PC-3 (cell line): ENCODE results near the gene ROBO2. TPM values are rescaled to one million over a fixed set of nuclear protein-coding genes. Genes with fewer than 3 reads are reported as not detected.

ENCODE experiments used
- ATAC-seq: fragments of 200-7000 bp; cut with Tn5 transposase; 2 replicates; pipeline ENCODE4 v1.9.1; 2020; ENCODE audit warnings: mild to moderate bottlenecking, moderate library complexity
- BruUV-seq: library from RNA; stranded (reverse); fragments of 400-500 nt; replicated peaks from 2 replicates; lab custom pipeline; 2021; lab: Mats Ljungman, UMichigan
- CTCF ChIA-PET: fragments of 300-600 bp; sonication (Branson Sonifier 250); formaldehyde crosslinking; loops from one replicate; lab custom pipeline; 2022; ENCODE audit warnings: antibody characterized with exemption; lab: Charles Lee
- POLR2A ChIA-PET: fragments of 300-600 bp; sonication (Branson Sonifier 250); formaldehyde crosslinking; loops from one replicate; lab custom pipeline; 2022; ENCODE audit warnings: antibody characterized with exemption; ENCODE audit not compliant: unreplicated experiment; lab: Charles Lee
- DNase-seq: peaks from one replicate; pipeline ENCODE4 v3.0.0-alpha.2; 2015
- H2AFZ ChIP-seq: fragments of 300-600 bp; sonication (generic); 2 replicates; pipeline ENCODE4 v1.6.0; 2016; ENCODE audit warnings: antibody characterized with exemption, low read length
- H3F3A ChIP-seq: fragments of 300-600 bp; sonication (generic); one replicate; pipeline ENCODE4 v1.6.0; 2017; ENCODE audit warnings: antibody characterized with exemption, low read length, control low read depth, mild to moderate bottlenecking; ENCODE audit not compliant: unreplicated experiment
- H3K27ac ChIP-seq: fragments of 300-600 bp; sonication (generic); 2 replicates; pipeline ENCODE4 v1.5.1; 2016; ENCODE audit warnings: mild to moderate bottlenecking, low read length
- H3K27me3 ChIP-seq: fragments of 300-600 bp; sonication (generic); 2 replicates; pipeline ENCODE4 v1.6.1; 2016; ENCODE audit warnings: low read length, mixed read lengths
- H3K36me3 ChIP-seq: fragments of 300-600 bp; sonication (generic); 2 replicates; pipeline ENCODE4 v1.6.1; 2016; ENCODE audit warnings: low read depth, mixed run types, low read length, mixed read lengths
- H3K4me1 ChIP-seq: fragments of 300-600 bp; sonication (generic); 2 replicates; pipeline ENCODE4 v1.5.1; 2016; ENCODE audit warnings: low read length; ENCODE audit not compliant: insufficient read depth
- H3K4me2 ChIP-seq: fragments of 300-600 bp; sonication (generic); 2 replicates; pipeline ENCODE4 v1.6.0; 2016; ENCODE audit warnings: low read length
- H3K4me3 ChIP-seq: fragments of 300-600 bp; sonication (generic); 2 replicates; pipeline ENCODE4 v1.5.1; 2016; ENCODE audit warnings: mild to moderate bottlenecking, low read length, mixed read lengths
- H3K79me2 ChIP-seq: fragments of 300-600 bp; sonication (generic); 2 replicates; pipeline ENCODE4 v1.6.1; 2017; ENCODE audit warnings: low read length, mixed read lengths
- H3K9ac ChIP-seq: fragments of 300-600 bp; sonication (generic); 2 replicates; pipeline ENCODE4 v1.6.0; 2016; ENCODE audit warnings: mild to moderate bottlenecking, low read length
- H3K9me2 ChIP-seq: fragments of 300-600 bp; sonication (generic); replicated peaks from 2 replicates; pipeline ENCODE4 v1.6.1; 2016; ENCODE audit warnings: mixed run types, low read length, mixed read lengths
- H3K9me3 ChIP-seq: fragments of 300-600 bp; sonication (generic); 2 replicates; pipeline ENCODE4 v1.6.1; 2016; ENCODE audit warnings: low read length, mixed read lengths
- H4K20me1 ChIP-seq: fragments of 300-600 bp; sonication (generic); 2 replicates; pipeline ENCODE4 v1.6.1; 2016; ENCODE audit warnings: low read length, mixed read lengths
- CTCF ChIP-seq: fragments of 300-600 bp; sonication (generic); conservative IDR thresholded peaks from 2 replicates; pipeline ENCODE4 v1.5.1; 2017; ENCODE audit warnings: antibody characterized with exemption, low read depth, mild to moderate bottlenecking, low read length
- EZH2 ChIP-seq: fragments of 300-600 bp; sonication (generic); IDR thresholded peaks from one replicate; pipeline ENCODE4 v1.6.1; 2017; ENCODE audit warnings: antibody characterized with exemption, mild to moderate bottlenecking, low read length; ENCODE audit not compliant: unreplicated experiment
- EZH2phosphoT487 ChIP-seq: fragments of 300-600 bp; sonication (generic); IDR thresholded peaks from 2 replicates; pipeline ENCODE4 v1.6.1; 2018; ENCODE audit warnings: mild to moderate bottlenecking, antibody characterized with exemption, low read length, borderline replicate concordance
- intact Hi-C: fragments of 100-400 bp; cut with micrococcal nuclease; formaldehyde crosslinking; loops from 2 replicates; pipeline ENCODE4 v1.9.0; 2023
- total RNA-seq: library from RNA; depleted of rRNA; stranded (reverse); fragments of >200 nt; gene quantifications from 2 replicates; pipeline ENCODE4 v1.2.3, GENCODE V29; 2014

Gene ROBO2
- total RNA-seq, 1 experiment from 2014 or later, result not detected

- Histone ChIP-seq H3K27me3 (peaks cover 44% of the 10 kb centered on the region), H3K9ac (no peak overlapping the region), H3K4me2 (no peak overlapping the region), H3K79me2 (no peaks in the 10 kb centered on the region), H3K27ac (no peak overlapping the region), H3K4me3 (no peak overlapping the region), H3K4me1 (no peaks in the 10 kb centered on the region), H3K36me3 (no peaks in the 10 kb centered on the region), H3K9me3 (no peaks in the 10 kb centered on the region), H4K20me1 (no peaks in the 10 kb centered on the region), H2AFZ (no peak overlapping the region), H3F3A (no peaks in the 10 kb centered on the region), H3K9me2 (no peaks in the 10 kb centered on the region)
- intact Hi-C loops, result no loop called here
- BruUV-seq, result no TSS peak
- no peak for DNase-seq
- no peak for TF ChIP-seq EZH2phosphoT487
- no peak for TF ChIP-seq EZH2
- TF ChIP-seq CTCF, result no peak
- ChIA-PET POLR2A (no interaction called here), CTCF (no interaction called here)
- ATAC-seq, result no peak
Observed at GRCh38 chr3:77071809-77072208, 31.9 kb downstream of the ROBO2 start.

GRCh38 chr3:77072232-77072631 lies 32.3 kb downstream of the ROBO2 start:
- no peaks in the 10 kb centered on the region for H4K20me1 ChIP-seq
- no peak for TF ChIP-seq CTCF
- TF ChIP-seq EZH2phosphoT487, result no peak
- no peak for TF ChIP-seq EZH2
- BruUV-seq, result no TSS peak
- no peak overlapping the region for H3K27ac ChIP-seq
- ChIA-PET POLR2A (no interaction called here), CTCF (no interaction called here)
- no peaks in the 10 kb centered on the region for H3F3A ChIP-seq
- no peak overlapping the region for H3K4me3 ChIP-seq
- H2AFZ ChIP-seq, result no peak overlapping the region
- H3K79me2 ChIP-seq, result no peaks in the 10 kb centered on the region
- H3K9me2 ChIP-seq, result no peaks in the 10 kb centered on the region
- H3K36me3 ChIP-seq, result no peaks in the 10 kb centered on the region
- DNase-seq, result no peak
- no peak overlapping the region for H3K4me2 ChIP-seq
- H3K4me1 ChIP-seq, result no peaks in the 10 kb centered on the region
- no peak overlapping the region for H3K9ac ChIP-seq
- intact Hi-C loops, result no loop called here
- no peak for ATAC-seq
- H3K27me3 ChIP-seq, result peaks cover 49% of the 10 kb centered on the region
- no peaks in the 10 kb centered on the region for H3K9me3 ChIP-seq

GRCh38 chr3:77078279-77078678 lies 38.4 kb downstream of the ROBO2 start:
- CTCF ChIA-PET, result no interaction called here
- Histone ChIP-seq H3K27me3 (peaks cover 59% of the 10 kb centered on the region), H3K9me2 (no peaks in the 10 kb centered on the region), H3K4me3 (no peak overlapping the region), H3K79me2 (no peaks in the 10 kb centered on the region), H2AFZ (no peak overlapping the region), H3K9ac (no peak overlapping the region), H3F3A (no peaks in the 10 kb centered on the region), H4K20me1 (no peaks in the 10 kb centered on the region), H3K4me1 (no peaks in the 10 kb centered on the region), H3K36me3 (no peaks in the 10 kb centered on the region), H3K9me3 (no peaks in the 10 kb centered on the region), H3K27ac (no peak overlapping the region), H3K4me2 (no peak overlapping the region)
- TF ChIP-seq EZH2phosphoT487 (no peak), CTCF (no peak), EZH2 (no peak)
- ATAC-seq, result no peak
- intact Hi-C loops, result no loop called here
- DNase-seq, result no peak
- BruUV-seq, result no TSS peak
- POLR2A ChIA-PET, result no interaction called here
